ENCODE results near the gene SEMA4B.

The SEMA4B gene

DNA sequence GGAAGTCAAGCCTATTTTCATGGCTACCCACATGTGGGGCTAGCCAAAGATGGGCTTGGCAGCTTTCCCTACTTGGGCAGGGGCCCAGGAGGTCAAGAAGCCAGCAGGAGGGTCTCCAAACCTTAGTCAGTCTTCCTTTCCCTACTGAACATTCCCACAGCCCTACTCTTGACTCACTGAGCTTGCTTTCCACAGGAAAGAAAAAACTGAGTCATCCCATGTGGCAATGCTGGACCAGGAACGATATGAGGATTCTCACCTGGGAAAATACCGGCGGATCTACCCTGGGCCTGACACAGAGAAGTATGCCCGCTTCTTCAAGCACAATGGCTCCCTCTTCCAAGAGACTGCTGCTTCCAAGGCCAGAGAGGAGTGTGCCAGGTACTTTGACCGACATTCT lies 60.7 kb downstream of the SEMA4B start:
- no peak for TF ChIP-seq CTCF (IDR thresholded peaks at IDR 0.05; ENCODE audit: control extremely low read depth, extremely low read depth, low read depth, missing control alignments)
- DNase-seq (ENCODE audit: extremely low spot score): no peak
- ChIA-PET CTCF (interaction anchor here (1.0 to 1.9 kb wide), 4 partner anchors 8 to 31 kb away, joined by 3 to 6 read pairs (median 4); partner anchors contain the start of gene TTLL13), POLR2A (interaction anchor here (0.6 kb wide), 1 partner anchor 13 kb away, joined by 3 read pairs; no protein-coding TSS in a partner anchor)

DNA sequence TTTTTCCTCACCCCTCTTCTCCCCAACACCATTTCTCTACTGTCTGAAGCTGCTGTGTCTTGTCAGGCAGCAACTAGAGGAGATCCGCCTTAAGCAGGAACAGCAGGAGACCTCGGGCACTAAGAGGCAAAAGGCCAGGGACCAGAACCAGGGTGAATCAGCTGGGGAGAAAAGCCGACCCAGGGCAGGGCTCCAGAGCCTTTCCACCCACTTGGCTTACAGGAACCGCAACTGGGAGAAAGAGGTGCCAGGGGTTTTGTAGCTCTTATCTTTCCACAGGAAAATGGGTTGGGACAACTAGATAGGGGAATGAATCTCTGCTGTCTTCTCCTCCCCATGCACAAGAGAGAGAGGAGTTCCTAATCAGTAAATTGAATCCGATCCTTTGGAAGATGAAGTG lies 61.3 kb downstream of the SEMA4B start:
- TF ChIP-seq CTCF (IDR thresholded peaks at IDR 0.05; ENCODE audit: control extremely low read depth, extremely low read depth, low read depth, missing control alignments): no peak
- ChIA-PET POLR2A (interaction anchor here (0.9 kb wide), 1 partner anchor 29 kb away, joined by 3 read pairs; the partner anchor contains the start of gene CIB1), CTCF (interaction anchor here (0.9 to 1.9 kb wide), 5 partner anchors 11 to 220 kb away, joined by 3 to 6 read pairs (median 3); partner anchors contain the start of gene TTLL13)
- no peak for DNase-seq (ENCODE audit: extremely low spot score)

DNA sequence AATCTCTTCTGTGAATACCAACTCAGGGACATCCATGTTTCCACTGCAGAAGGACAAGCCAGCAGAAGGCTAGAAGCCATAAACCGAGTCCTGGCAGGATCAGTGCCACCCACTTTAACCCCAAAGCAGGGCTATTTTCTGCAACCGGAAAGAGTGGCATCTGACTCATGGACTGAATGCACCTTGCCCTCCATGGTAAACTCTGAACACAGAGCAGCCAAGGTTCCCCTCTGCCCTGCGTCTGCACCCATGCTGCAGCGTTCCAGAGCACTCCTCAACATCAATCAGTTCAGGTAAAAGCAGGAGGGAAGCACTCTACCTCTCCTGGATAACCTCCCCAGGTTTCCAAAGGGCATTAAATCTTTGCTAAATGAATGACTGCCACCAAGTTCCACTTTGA lies 63.5 kb downstream of the SEMA4B start:
- CTCF ChIA-PET: no interaction called here

DNA sequence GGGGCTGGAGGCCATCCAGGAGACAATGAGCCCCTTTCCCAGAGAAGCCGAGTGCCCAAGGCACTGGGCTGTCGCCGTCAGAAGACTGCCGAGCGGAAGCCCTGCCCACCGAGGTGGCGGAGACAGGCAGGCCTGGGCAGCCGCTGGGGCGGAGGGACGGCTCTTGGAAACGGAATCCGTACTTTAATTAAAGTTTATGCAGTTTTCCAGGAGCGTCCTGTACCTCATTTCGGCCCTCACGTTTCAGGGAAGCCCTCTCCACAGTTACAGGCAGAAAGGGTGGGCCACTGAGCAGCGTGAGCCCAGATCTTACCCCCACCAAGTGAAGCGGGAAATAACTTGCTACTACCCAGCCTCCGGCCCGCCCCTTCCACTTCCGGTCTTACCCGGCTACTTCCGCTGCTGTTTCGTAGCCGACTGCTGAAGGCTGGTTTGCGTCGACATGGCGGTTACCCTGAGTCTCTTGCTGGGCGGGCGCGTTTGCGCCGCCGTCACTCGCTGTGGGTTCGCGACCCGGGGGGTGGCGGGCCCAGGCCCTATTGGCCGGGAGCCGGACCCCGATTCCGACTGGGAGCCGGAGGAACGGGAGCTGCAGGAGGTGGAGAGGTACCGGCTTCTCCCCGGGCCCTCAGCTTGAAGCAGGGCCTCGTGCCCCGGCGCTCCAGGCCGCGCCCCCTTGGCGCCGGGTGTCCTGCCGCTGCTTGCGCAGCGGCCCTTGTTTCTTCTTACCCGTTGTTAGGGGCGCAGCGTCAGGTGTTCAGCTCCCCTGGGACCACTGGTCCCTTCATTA lies 64.3 kb downstream of the SEMA4B start, which contains the start of gene NGRN:
TSS of gene NGRN (plus strand) at position 402 of the 790 bp plus-strand sequence. CDS start at position 443, 41 bp downstream.
- TF ChIP-seq CTCF (IDR thresholded peaks at IDR 0.05; ENCODE audit: control extremely low read depth, extremely low read depth, low read depth, missing control alignments): no peak
- peak; percentile 91 for DNase-seq (ENCODE audit: extremely low spot score)
- ChIA-PET POLR2A (no interaction called here), CTCF (interaction anchor here (1.3 to 2.1 kb wide), 2 partner anchors 26 to 28 kb away, joined by 3 to 7 read pairs; no protein-coding TSS in a partner anchor)

More for the DNA sequence above, 63.5 kb downstream of the SEMA4B start:
- no peak for TF ChIP-seq CTCF (IDR thresholded peaks at IDR 0.05; ENCODE audit: control extremely low read depth, extremely low read depth, low read depth, missing control alignments)
- POLR2A ChIA-PET: no interaction called here
- no peak for DNase-seq (ENCODE audit: extremely low spot score)

DNA sequence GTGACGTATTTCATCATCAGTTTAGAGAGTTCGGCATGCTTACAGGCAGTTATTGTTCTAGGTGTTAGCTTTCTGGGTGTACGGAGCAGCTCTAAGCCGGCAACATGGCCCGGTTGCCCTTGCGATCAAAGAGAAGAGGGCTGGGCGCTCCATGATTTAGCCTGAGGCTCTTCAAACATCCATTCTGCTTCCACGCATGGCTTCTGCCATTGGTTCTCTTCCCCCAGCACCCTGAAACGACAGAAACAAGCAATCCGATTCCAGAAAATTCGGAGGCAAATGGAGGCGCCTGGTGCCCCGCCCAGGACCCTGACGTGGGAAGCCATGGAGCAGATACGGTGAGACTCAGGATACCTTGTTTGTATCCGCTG lies 64.9 kb downstream of the SEMA4B start:
- ChIA-PET CTCF (interaction anchor here (1.3 to 2.1 kb wide), 2 partner anchors 25 to 27 kb away, joined by 3 to 7 read pairs; no protein-coding TSS in a partner anchor), POLR2A (no interaction called here)
- TF ChIP-seq CTCF (IDR thresholded peaks at IDR 0.05; ENCODE audit: control extremely low read depth, extremely low read depth, low read depth, missing control alignments): no peak
- no peak for DNase-seq (ENCODE audit: extremely low spot score)

DNA sequence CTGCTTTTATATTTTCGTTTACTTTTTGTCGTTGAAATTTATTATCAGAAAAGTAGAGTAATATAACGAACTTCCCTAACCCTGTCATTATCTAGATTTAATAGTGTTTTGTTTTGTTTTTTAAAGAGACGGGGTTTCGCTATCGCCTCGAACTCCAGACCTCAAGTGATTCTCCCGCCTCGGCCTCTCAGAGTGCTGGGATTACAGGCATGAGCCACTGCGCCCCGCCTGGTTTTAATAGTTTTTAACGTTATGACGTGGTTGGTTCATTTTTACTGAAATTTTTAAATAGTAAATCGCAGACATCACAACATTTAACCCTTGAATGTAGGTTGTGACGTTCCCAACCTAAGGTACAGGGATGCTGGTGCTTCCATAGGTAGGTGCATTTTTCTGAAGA lies 65.4 kb downstream of the SEMA4B start:
- POLR2A ChIA-PET: no interaction called here

More for the DNA sequence above, 65.4 kb downstream of the SEMA4B start:
- no peak for TF ChIP-seq CTCF (IDR thresholded peaks at IDR 0.05; ENCODE audit: control extremely low read depth, extremely low read depth, low read depth, missing control alignments)
- CTCF ChIA-PET: interaction anchor here (1.3 to 2.1 kb wide), 2 partner anchors 25 to 27 kb away, joined by 3 to 7 read pairs; no protein-coding TSS in a partner anchor
- DNase-seq (ENCODE audit: extremely low spot score): no peak
